ENCODE measurements around the gene FNDC7.

DNA sequence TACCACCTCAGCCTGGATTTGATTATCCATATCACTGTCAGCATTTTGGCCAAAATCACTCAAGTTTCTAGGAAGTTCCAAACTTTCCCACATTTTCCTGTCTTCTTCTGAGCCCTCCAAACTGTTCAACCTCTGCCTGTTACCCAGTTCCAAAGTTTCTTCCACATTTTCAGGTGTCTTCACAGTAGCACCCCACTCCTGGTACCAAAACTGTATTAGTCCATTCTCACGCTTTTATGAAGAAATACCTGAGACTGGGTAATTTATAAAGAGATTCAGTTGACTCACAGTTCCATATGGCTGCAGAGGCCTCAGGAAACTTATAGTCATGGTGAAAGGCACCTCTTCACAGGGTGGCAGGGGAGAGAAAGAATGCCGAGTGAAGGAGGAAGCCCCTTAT, 73.2 kb downstream of the FNDC7 start:
- TF ChIP-seq ZNF175 (tag by site-specific recombination; IDR thresholded peaks at IDR 0.05) (no peak), ZNF292 (tag by site-specific recombination; IDR thresholded peaks at IDR 0.05; ENCODE audit: borderline replicate concordance, low read depth) (no peak), ZNF747 (tag by site-specific recombination; IDR thresholded peaks at IDR 0.05) (no peak), ZNF791 (tag by site-specific recombination; IDR thresholded peaks at IDR 0.05) (no peak)
- TF ChIP-seq, protein P1, sequence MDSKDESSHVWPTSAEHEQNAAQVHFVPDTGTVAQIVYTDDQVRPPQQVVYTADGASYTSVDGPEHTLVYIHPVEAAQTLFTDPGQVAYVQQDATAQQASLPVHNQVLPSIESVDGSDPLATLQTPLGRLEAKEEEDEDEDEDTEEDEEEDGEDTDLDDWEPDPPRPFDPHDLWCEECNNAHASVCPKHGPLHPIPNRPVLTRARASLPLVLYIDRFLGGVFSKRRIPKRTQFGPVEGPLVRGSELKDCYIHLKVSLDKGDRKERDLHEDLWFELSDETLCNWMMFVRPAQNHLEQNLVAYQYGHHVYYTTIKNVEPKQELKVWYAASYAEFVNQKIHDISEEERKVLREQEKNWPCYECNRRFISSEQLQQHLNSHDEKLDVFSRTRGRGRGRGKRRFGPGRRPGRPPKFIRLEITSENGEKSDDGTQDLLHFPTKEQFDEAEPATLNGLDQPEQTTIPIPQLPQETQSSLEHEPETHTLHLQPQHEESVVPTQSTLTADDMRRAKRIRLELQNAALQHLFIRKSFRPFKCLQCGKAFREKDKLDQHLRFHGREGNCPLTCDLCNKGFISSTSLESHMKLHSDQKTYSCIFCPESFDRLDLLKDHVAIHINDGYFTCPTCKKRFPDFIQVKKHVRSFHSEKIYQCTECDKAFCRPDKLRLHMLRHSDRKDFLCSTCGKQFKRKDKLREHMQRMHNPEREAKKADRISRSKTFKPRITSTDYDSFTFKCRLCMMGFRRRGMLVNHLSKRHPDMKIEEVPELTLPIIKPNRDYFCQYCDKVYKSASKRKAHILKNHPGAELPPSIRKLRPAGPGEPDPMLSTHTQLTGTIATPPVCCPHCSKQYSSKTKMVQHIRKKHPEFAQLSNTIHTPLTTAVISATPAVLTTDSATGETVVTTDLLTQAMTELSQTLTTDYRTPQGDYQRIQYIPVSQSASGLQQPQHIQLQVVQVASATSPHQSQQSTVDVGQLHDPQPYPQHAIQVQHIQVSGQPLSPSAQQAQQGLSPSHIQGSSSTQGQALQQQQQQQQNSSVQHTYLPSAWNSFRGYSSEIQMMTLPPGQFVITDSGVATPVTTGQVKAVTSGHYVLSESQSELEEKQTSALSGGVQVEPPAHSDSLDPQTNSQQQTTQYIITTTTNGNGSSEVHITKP (tag by site-specific recombination; IDR thresholded peaks at IDR 0.05) = no peak
- TF ChIP-seq, protein P2, sequence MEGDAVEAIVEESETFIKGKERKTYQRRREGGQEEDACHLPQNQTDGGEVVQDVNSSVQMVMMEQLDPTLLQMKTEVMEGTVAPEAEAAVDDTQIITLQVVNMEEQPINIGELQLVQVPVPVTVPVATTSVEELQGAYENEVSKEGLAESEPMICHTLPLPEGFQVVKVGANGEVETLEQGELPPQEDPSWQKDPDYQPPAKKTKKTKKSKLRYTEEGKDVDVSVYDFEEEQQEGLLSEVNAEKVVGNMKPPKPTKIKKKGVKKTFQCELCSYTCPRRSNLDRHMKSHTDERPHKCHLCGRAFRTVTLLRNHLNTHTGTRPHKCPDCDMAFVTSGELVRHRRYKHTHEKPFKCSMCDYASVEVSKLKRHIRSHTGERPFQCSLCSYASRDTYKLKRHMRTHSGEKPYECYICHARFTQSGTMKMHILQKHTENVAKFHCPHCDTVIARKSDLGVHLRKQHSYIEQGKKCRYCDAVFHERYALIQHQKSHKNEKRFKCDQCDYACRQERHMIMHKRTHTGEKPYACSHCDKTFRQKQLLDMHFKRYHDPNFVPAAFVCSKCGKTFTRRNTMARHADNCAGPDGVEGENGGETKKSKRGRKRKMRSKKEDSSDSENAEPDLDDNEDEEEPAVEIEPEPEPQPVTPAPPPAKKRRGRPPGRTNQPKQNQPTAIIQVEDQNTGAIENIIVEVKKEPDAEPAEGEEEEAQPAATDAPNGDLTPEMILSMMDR (tag by site-specific recombination; IDR thresholded peaks at IDR 0.05) = no peak
- TF ChIP-seq, protein P3, sequence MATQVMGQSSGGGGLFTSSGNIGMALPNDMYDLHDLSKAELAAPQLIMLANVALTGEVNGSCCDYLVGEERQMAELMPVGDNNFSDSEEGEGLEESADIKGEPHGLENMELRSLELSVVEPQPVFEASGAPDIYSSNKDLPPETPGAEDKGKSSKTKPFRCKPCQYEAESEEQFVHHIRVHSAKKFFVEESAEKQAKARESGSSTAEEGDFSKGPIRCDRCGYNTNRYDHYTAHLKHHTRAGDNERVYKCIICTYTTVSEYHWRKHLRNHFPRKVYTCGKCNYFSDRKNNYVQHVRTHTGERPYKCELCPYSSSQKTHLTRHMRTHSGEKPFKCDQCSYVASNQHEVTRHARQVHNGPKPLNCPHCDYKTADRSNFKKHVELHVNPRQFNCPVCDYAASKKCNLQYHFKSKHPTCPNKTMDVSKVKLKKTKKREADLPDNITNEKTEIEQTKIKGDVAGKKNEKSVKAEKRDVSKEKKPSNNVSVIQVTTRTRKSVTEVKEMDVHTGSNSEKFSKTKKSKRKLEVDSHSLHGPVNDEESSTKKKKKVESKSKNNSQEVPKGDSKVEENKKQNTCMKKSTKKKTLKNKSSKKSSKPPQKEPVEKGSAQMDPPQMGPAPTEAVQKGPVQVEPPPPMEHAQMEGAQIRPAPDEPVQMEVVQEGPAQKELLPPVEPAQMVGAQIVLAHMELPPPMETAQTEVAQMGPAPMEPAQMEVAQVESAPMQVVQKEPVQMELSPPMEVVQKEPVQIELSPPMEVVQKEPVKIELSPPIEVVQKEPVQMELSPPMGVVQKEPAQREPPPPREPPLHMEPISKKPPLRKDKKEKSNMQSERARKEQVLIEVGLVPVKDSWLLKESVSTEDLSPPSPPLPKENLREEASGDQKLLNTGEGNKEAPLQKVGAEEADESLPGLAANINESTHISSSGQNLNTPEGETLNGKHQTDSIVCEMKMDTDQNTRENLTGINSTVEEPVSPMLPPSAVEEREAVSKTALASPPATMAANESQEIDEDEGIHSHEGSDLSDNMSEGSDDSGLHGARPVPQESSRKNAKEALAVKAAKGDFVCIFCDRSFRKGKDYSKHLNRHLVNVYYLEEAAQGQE (tag by site-specific recombination; IDR thresholded peaks at IDR 0.05) = no peak

Measured in HEK293 (cell line).